Trophoblast cell (in vitro differentiated cells and primary cell): ENCODE measurements around the gene MARCHF4.

Experiments
- DNase-seq, 2 donors: peaks; one replicate each; pipeline ENCODE4 v3.0.0-alpha.2; 2016
- H2AFZ ChIP-seq: 2 replicates; pipeline ENCODE4 v1.6.1; 2013; ENCODE audit warnings: low read length, moderate library complexity, mild to moderate bottlenecking; ENCODE audit not compliant: insufficient read depth, poor library complexity
- H2AK5ac ChIP-seq: 2 replicates; pipeline ENCODE4 v1.6.1; 2013; ENCODE audit warnings: mild to moderate bottlenecking, low read length
- H2BK120ac ChIP-seq: 2 replicates; pipeline ENCODE4 v1.6.1; 2013; ENCODE audit warnings: low read length, mild to moderate bottlenecking, moderate library complexity; ENCODE audit not compliant: insufficient read depth, poor library complexity
- H2BK12ac ChIP-seq: 2 replicates; pipeline ENCODE4 v1.6.1; 2013; ENCODE audit warnings: mild to moderate bottlenecking, low read length, moderate library complexity
- H2BK5ac ChIP-seq: 2 replicates; pipeline ENCODE4 v1.6.1; 2013; ENCODE audit warnings: low read length, low read depth, moderate library complexity, mild to moderate bottlenecking; ENCODE audit not compliant: poor library complexity
- H3K14ac ChIP-seq: 2 replicates; pipeline ENCODE4 v1.6.1; 2013; ENCODE audit warnings: mild to moderate bottlenecking, low read length
- H3K18ac ChIP-seq: 2 replicates; pipeline ENCODE4 v1.6.1; 2013; ENCODE audit warnings: mild to moderate bottlenecking, low read length
- H3K23ac ChIP-seq: 2 replicates; pipeline ENCODE4 v1.6.1; 2013; ENCODE audit warnings: low read length
- H3K27ac ChIP-seq: 2 replicates; pipeline ENCODE4 v1.5.1; 2013; ENCODE audit warnings: low read depth, mild to moderate bottlenecking, inconsistent platforms, low read length, moderate library complexity
- H3K27me3 ChIP-seq: 2 replicates; pipeline ENCODE4 v1.6.1; 2013; ENCODE audit warnings: inconsistent platforms, mild to moderate bottlenecking, low read length, moderate library complexity; ENCODE audit not compliant: insufficient read depth
- H3K36me3 ChIP-seq, 2 experiments: 1 replicate in 1 of 2; 2 replicates in 1 of 2; pipeline ENCODE4 v1.6.1; 2013; ENCODE audit warnings: low read length in 2 of 2, mild to moderate bottlenecking in 2 of 2, moderate library complexity in 1 of 2; ENCODE audit not compliant: insufficient read depth in 2 of 2, control insufficient read depth in 1 of 2
- H3K4ac ChIP-seq: 2 replicates; pipeline ENCODE4 v1.6.1; 2013; ENCODE audit warnings: low read depth, mild to moderate bottlenecking, low read length, moderate library complexity
- H3K4me1 ChIP-seq, 2 experiments: 1 replicate in 1 of 2; 2 replicates in 1 of 2; pipeline ENCODE4 v1.6.1; 2013; ENCODE audit warnings: low read length in 2 of 2, mild to moderate bottlenecking in 2 of 2, moderate library complexity in 1 of 2; ENCODE audit not compliant: insufficient read depth in 2 of 2, control insufficient read depth in 1 of 2
- H3K4me2 ChIP-seq: 2 replicates; pipeline ENCODE4 v1.6.1; 2013; ENCODE audit warnings: inconsistent platforms, mild to moderate bottlenecking, low read length, moderate library complexity
- H3K4me3 ChIP-seq: 2 replicates; pipeline ENCODE4 v1.5.1; 2013; ENCODE audit warnings: mild to moderate bottlenecking, low read depth, low read length, inconsistent platforms
- H3K79me1 ChIP-seq: one replicate; pipeline ENCODE4 v1.6.1; 2013; ENCODE audit warnings: low read length
- H3K79me2 ChIP-seq: 2 replicates; pipeline ENCODE4 v1.6.1; 2013; ENCODE audit warnings: low read length, mild to moderate bottlenecking; ENCODE audit not compliant: control insufficient read depth, insufficient read depth, poor library complexity
- H3K9ac ChIP-seq: 2 replicates; pipeline ENCODE4 v1.6.1; 2013; ENCODE audit warnings: mild to moderate bottlenecking, low read length
- H3K9me3 ChIP-seq: 2 replicates; pipeline ENCODE4 v1.6.1; 2013; ENCODE audit warnings: low read depth, mild to moderate bottlenecking, control low read depth, inconsistent platforms, low read length; ENCODE audit not compliant: insufficient read depth
- H4K12ac ChIP-seq: 2 replicates; pipeline ENCODE4 v1.6.1; 2013; ENCODE audit warnings: low read depth, mild to moderate bottlenecking, low read length, moderate library complexity
- H4K8ac ChIP-seq: 2 replicates; pipeline ENCODE4 v1.6.1; 2013; ENCODE audit warnings: low read depth, mild to moderate bottlenecking, low read length, moderate library complexity
- H4K91ac ChIP-seq: one replicate; pipeline ENCODE4 v1.6.1; 2013; ENCODE audit warnings: low read depth, mild to moderate bottlenecking, low read length, moderate library complexity
- WGBS: extraction: QIAGEN DNeasy Blood & Tissue Kit; methylation state at CpG from one replicate; pipeline ENCODE4 v1.1.7; 2013; ENCODE audit warnings: missing lambda C conversion rate; ENCODE audit not compliant: insufficient read length, insufficient coverage; ENCODE audit errors: extremely low coverage; 5-methylcytosine and 5-hydroxymethylcytosine counted together

MARCHF4 gene

DNA sequence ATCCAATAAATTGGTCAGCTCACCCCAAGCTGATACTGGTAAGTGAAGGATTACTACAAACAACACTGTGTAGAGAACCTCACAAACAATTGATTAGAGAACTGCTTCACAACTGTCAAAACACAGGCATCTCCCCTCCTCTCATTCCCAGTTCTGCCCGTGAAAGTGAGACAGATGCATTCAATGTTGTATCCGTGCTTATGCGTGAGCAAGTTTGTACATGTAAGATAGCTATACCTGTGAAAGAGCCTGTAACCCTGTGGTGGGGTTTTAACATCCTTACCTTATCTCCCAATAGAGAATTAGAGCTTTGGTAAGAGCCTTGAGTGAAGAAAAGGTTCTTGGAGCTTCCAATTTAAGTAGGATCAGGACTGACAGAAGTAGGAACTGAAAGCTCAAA lies 9.1 kb downstream of the MARCHF4 start:
- no peak overlapping the region for H2AK5ac ChIP-seq
- no peaks in the 10 kb centered on the region for H3K9me3 ChIP-seq
- no peak overlapping the region for H2BK120ac ChIP-seq
- H3K9ac ChIP-seq, result no peak overlapping the region
- H3K79me2 ChIP-seq, result no peaks in the 10 kb centered on the region
- H3K18ac ChIP-seq, result no peak overlapping the region
- H3K14ac ChIP-seq, result no peak overlapping the region
- H2BK5ac ChIP-seq, result no peak overlapping the region
- H3K27me3 ChIP-seq, result no peaks in the 10 kb centered on the region
- DNase-seq, result no peak
- H3K4me2 ChIP-seq, result no peak overlapping the region
- no peak overlapping the region for H2BK12ac ChIP-seq
- no peak overlapping the region for H4K12ac ChIP-seq
- no peaks in the 10 kb centered on the region for H3K4me1 ChIP-seq
- no peak overlapping the region for H3K23ac ChIP-seq
- WGBS, result no CpG with 5 or more reads among the region's 3 CpGs
- H2AFZ ChIP-seq, result no peak overlapping the region
- H3K36me3 ChIP-seq, result no peaks in the 10 kb centered on the region
- no peaks in the 10 kb centered on the region for H3K79me1 ChIP-seq
- H4K91ac ChIP-seq, result no peak overlapping the region
- no peak overlapping the region for H3K4me3 ChIP-seq
- no peak overlapping the region for H4K8ac ChIP-seq
- no peak overlapping the region for H3K4ac ChIP-seq
- no peak overlapping the region for H3K27ac ChIP-seq

- H3K27me3 ChIP-seq, result no peaks in the 10 kb centered on the region
- H3K23ac ChIP-seq, result no peak overlapping the region
- no peak for DNase-seq
- no peaks in the 10 kb centered on the region for H3K36me3 ChIP-seq
- H4K91ac ChIP-seq, result no peak overlapping the region
- H3K79me2 ChIP-seq, result no peaks in the 10 kb centered on the region
- no peaks in the 10 kb centered on the region for H3K9me3 ChIP-seq
- H2AK5ac ChIP-seq, result no peak overlapping the region
- no peak overlapping the region for H4K8ac ChIP-seq
- no peak overlapping the region for H3K4ac ChIP-seq
- H3K4me1 ChIP-seq, result no peaks in the 10 kb centered on the region
- no peaks in the 10 kb centered on the region for H3K79me1 ChIP-seq
- H3K18ac ChIP-seq, result no peak overlapping the region
- no peak overlapping the region for H3K14ac ChIP-seq
- no peak overlapping the region for H3K4me3 ChIP-seq
- no peak overlapping the region for H2AFZ ChIP-seq
- H2BK5ac ChIP-seq, result no peak overlapping the region
- H2BK120ac ChIP-seq, result no peak overlapping the region
- no CpG with 5 or more reads among the region's 2 CpGs for WGBS
- H2BK12ac ChIP-seq, result no peak overlapping the region
- no peak overlapping the region for H3K4me2 ChIP-seq
- no peak overlapping the region for H3K27ac ChIP-seq
- no peak overlapping the region for H3K9ac ChIP-seq
- H4K12ac ChIP-seq, result no peak overlapping the region
Measured at GRCh38 chr2:216362730-216363129, 9.6 kb downstream of the MARCHF4 start.

- Histone ChIP-seq H3K27me3 (no peaks in the 10 kb centered on the region), H3K79me1 (no peaks in the 10 kb centered on the region), H3K4me2 (no peak overlapping the region), H4K12ac (no peak overlapping the region), H3K79me2 (no peaks in the 10 kb centered on the region), H3K4ac (no peak overlapping the region), H3K9me3 (no peaks in the 10 kb centered on the region), H3K18ac (no peak overlapping the region), H2AK5ac (no peak overlapping the region), H2AFZ (no peak overlapping the region), H3K9ac (no peak overlapping the region), H3K4me1 (no peaks in the 10 kb centered on the region), H3K14ac (no peak overlapping the region), H2BK5ac (no peak overlapping the region), H2BK12ac (no peak overlapping the region), H3K23ac (no peak overlapping the region), H4K91ac (no peak overlapping the region), H3K36me3 (no peaks in the 10 kb centered on the region), H2BK120ac (no peak overlapping the region), H3K4me3 (no peak overlapping the region), H4K8ac (no peak overlapping the region), H3K27ac (no peak overlapping the region)
- WGBS, result no CpG with 5 or more reads among the region's 2 CpGs
- DNase-seq, result no peak
Measured at GRCh38 chr2:216355711-216356110, 16.6 kb downstream of the MARCHF4 start.

GRCh38 chr2:216354306-216354705 lies 18.0 kb downstream of the MARCHF4 start:
- no peaks in the 10 kb centered on the region for H3K79me2 ChIP-seq
- H2AK5ac ChIP-seq, result no peak overlapping the region
- H3K4ac ChIP-seq, result no peak overlapping the region
- H3K23ac ChIP-seq, result no peak overlapping the region
- no peak overlapping the region for H2BK120ac ChIP-seq
- no peaks in the 10 kb centered on the region for H3K9me3 ChIP-seq
- H3K27me3 ChIP-seq, result no peaks in the 10 kb centered on the region
- no peak overlapping the region for H4K8ac ChIP-seq
- peaks cover 0 to 1% of the 10 kb centered on the region in 2 experiments for H3K4me1 ChIP-seq
- no peaks in the 10 kb centered on the region for H3K36me3 ChIP-seq
- no peak overlapping the region for H3K4me2 ChIP-seq
- no peak overlapping the region for H4K91ac ChIP-seq
- H2BK5ac ChIP-seq, result no peak overlapping the region
- H4K12ac ChIP-seq, result no peak overlapping the region
- H3K4me3 ChIP-seq, result no peak overlapping the region
- no peaks in the 10 kb centered on the region for H3K79me1 ChIP-seq
- no peak overlapping the region for H3K18ac ChIP-seq
- H3K14ac ChIP-seq, result no peak overlapping the region
- H3K27ac ChIP-seq, result no peak overlapping the region
- no peak for DNase-seq
- no peak overlapping the region for H2BK12ac ChIP-seq
- H3K9ac ChIP-seq, result no peak overlapping the region
- no peak overlapping the region for H2AFZ ChIP-seq
- no CpG with 5 or more reads among the region's 4 CpGs for WGBS
